Tibial nerve (tissue), 4 donors: ENCODE data around the gene MAST2.

ENCODE experiments used
- CTCF ChIP-seq, 5 experiments: fragments of 200-600 bp in 3 of 5; fragments of 450-650 bp in 2 of 5; sonication (generic) in 3 of 5; IDR thresholded peaks; one replicate each; pipeline ENCODE4 v1.5.1; 2016 to 2019; ENCODE audit warnings: antibody characterized with exemption in 5 of 5, mild to moderate bottlenecking in 3 of 5, moderate library complexity in 2 of 5
- EP300 ChIP-seq, 2 donors: sonication (generic); formaldehyde crosslinking; IDR thresholded peaks; one replicate each; pipeline ENCODE4 v1.6.1; 2017; ENCODE audit warnings: antibody characterized with exemption in 2 of 2, mild to moderate bottlenecking in 1 of 2
- POLR2A ChIP-seq, 2 donors: fragments of 450-650 bp; IDR thresholded peaks; one replicate each; pipeline ENCODE4 v1.6.1; 2017; ENCODE audit warnings: antibody characterized with exemption in 2 of 2, mild to moderate bottlenecking in 2 of 2, moderate library complexity in 2 of 2

GRCh38 chr1:45834689-45835088 is 31.3 kb downstream of the MAST2 start:
- TF ChIP-seq CTCF (IDR thresholded peaks at IDR 0.05) (no peak), POLR2A (IDR thresholded peaks at IDR 0.05) (no peak), EP300 (IDR thresholded peaks at IDR 0.05) (no peak)
